CD4-positive, alpha-beta T cell treated with Interferon alpha-2 for 1 hour (primary cell): ENCODE results near the gene GUCY1A2.

Experiments used
- DNase-seq, 2 donors: peaks; one replicate each; pipeline ENCODE4 v3.0.0-alpha.2; 2020 to 2022

Gene GUCY1A2

DNA sequence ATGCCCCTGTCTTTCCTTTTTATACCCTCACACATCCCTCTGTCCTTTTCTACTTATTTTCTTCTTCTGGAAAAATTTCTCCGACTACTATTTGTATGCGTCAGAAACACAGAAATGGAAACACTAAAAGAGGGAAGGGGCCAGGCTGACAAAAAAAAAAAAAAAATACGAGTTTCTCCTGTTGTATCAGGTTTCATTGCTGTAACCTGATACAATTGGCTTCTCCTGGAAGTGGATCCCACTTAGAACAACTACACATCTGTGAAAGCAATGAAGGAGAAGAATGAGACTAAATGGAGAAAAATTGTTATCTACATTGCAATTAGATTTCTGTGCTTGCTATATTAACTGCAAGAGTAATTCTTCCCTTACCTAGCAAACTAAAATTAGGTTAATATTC, 393.9 kb downstream of the GUCY1A2 start:
- no peak for DNase-seq
